H1 (cell line): ENCODE data around the gene HMCN2. TPM values are rescaled to one million over a fixed set of nuclear protein-coding genes. Genes with fewer than 3 reads are reported as not detected.

ENCODE experiments used
- CTCF ChIA-PET: fragments of 300-600 bp; sonication (Branson Sonifier 250); formaldehyde crosslinking; loops from one replicate; lab custom pipeline; 2021; ENCODE audit not compliant: partially characterized antibody; lab: Charles Lee
- POLR2A ChIA-PET: fragments of 300-600 bp; sonication (Branson Sonifier 250); formaldehyde crosslinking; loops from one replicate; lab custom pipeline; 2021; ENCODE audit warnings: inconsistent platforms; ENCODE audit not compliant: partially characterized antibody; lab: Charles Lee
- DNase-seq, 2 experiments: peaks; one replicate each; pipeline versions ENCODE4 v3.0.0 to v3.0.0-alpha.2; 2010 to 2022; ENCODE audit warnings: low spot score in 2 of 2, low read depth in 1 of 2, mixed read lengths in 1 of 2
- FAIRE-seq: peaks from 2 replicates; lab custom pipeline; 2011; peaks lifted over from hg19 to GRCh38; lab: Jason Lieb, UNC
- H2AFZ ChIP-seq: 2 replicates; pipeline ENCODE4 v1.8.1; 2012; ENCODE audit warnings: low read length, inconsistent platforms
- H2AK5ac ChIP-seq: 2 replicates; pipeline ENCODE4 v1.6.1; 2013; ENCODE audit warnings: low read depth, low read length
- H2BK120ac ChIP-seq: replicated peaks from 2 replicates; pipeline ENCODE3; 2013; ENCODE audit warnings: low read depth, low read length, inconsistent platforms
- H2BK12ac ChIP-seq: 2 replicates; pipeline ENCODE4 v1.6.1; 2013; ENCODE audit warnings: low read depth, low read length
- H2BK15ac ChIP-seq: 2 replicates; pipeline ENCODE4 v1.6.1; 2013; ENCODE audit warnings: low read length
- H2BK20ac ChIP-seq: 2 replicates; pipeline ENCODE4 v1.6.1; 2013; ENCODE audit warnings: low read length
- H2BK5ac ChIP-seq: 2 replicates; pipeline ENCODE4 v1.6.1; 2013; ENCODE audit warnings: low read depth, low read length
- H3K14ac ChIP-seq: 2 replicates; pipeline ENCODE4 v1.6.1; 2013; ENCODE audit warnings: inconsistent platforms; ENCODE audit not compliant: insufficient read length
- H3K18ac ChIP-seq: 2 replicates; pipeline ENCODE4 v1.6.1; 2013; ENCODE audit warnings: low read length; ENCODE audit errors: extremely low read depth
- H3K23ac ChIP-seq: 2 replicates; pipeline ENCODE4 v1.6.1; 2013; ENCODE audit warnings: inconsistent platforms; ENCODE audit not compliant: insufficient read length
- H3K23me2 ChIP-seq: 2 replicates; pipeline ENCODE4 v1.6.1; 2013; ENCODE audit warnings: low read depth, low read length
- H3K27ac ChIP-seq: 2 replicates; pipeline ENCODE4 v1.6.1; 2011; ENCODE audit warnings: low read depth, low read length, inconsistent platforms
- H3K27me3 ChIP-seq, 4 experiments: replicated peaks in 1 of 4; 1 replicate in 1 of 4; 2 replicates in 3 of 4; pipeline versions ENCODE4 v1.6.1 to v1.8.1; 2011 to 2013; ENCODE audit warnings: low read length in 3 of 4, mild to moderate bottlenecking in 3 of 4, inconsistent platforms in 2 of 4, mixed read lengths in 2 of 4, moderate library complexity in 1 of 4; ENCODE audit not compliant: control insufficient read depth in 3 of 4, insufficient read depth in 3 of 4; ENCODE audit errors: extremely low read depth in 1 of 4
- H3K36me3 ChIP-seq, 4 experiments: 2 replicates each; pipeline versions ENCODE4 v1.6.1 to v1.8.1; 2011 to 2013; ENCODE audit warnings: mild to moderate bottlenecking in 4 of 4, low read length in 3 of 4, moderate library complexity in 2 of 4, control low read depth in 1 of 4, inconsistent platforms in 1 of 4; ENCODE audit not compliant: insufficient read depth in 4 of 4, control insufficient read depth in 2 of 4
- H3K4ac ChIP-seq: replicated peaks from 2 replicates; pipeline ENCODE3; 2013; ENCODE audit warnings: low read length, low read depth, mixed read lengths, inconsistent platforms; ENCODE audit not compliant: insufficient read length
- H3K4me1 ChIP-seq, 4 experiments: replicated peaks in 1 of 4; 1 replicate in 1 of 4; 2 replicates in 3 of 4; pipeline versions ENCODE4 v1.6.1 to v1.8.1; 2011 to 2013; ENCODE audit warnings: low read length in 3 of 4, inconsistent platforms in 2 of 4, mixed read lengths in 1 of 4; ENCODE audit not compliant: insufficient read depth in 4 of 4, control insufficient read depth in 3 of 4
- H3K4me2 ChIP-seq, 2 experiments: 2 replicates each; pipeline versions ENCODE4 v1.6.1 to v1.8.1; 2011 to 2013; ENCODE audit warnings: low read depth in 2 of 2, low read length in 2 of 2, control low read depth in 1 of 2, inconsistent platforms in 1 of 2, mild to moderate bottlenecking in 1 of 2; ENCODE audit not compliant: insufficient read depth in 1 of 2
- H3K4me3 ChIP-seq, 4 experiments: fragments of 200-600, 300-600 bp in 1 of 4; sonication (generic), shearing (Covaris generic), sonication (Bioruptor Twin) in 1 of 4; 2 replicates each; pipeline versions ENCODE4 v1.5.1 to v1.8.1; 2011 to 2016; ENCODE audit warnings: low read length in 4 of 4, low read depth in 3 of 4, control low read depth in 2 of 4, inconsistent platforms in 2 of 4, mild to moderate bottlenecking in 2 of 4, mixed read lengths in 1 of 4, moderate library complexity in 1 of 4; ENCODE audit not compliant: insufficient read depth in 2 of 4; ENCODE audit errors: extremely low read depth in 1 of 4
- H3K56ac ChIP-seq: replicated peaks from 2 replicates; pipeline ENCODE3; 2013; ENCODE audit warnings: low read depth, mild to moderate bottlenecking, mixed read lengths, low read length, inconsistent platforms; ENCODE audit not compliant: insufficient read length
- H3K79me1 ChIP-seq: 2 replicates; pipeline ENCODE4 v1.6.1; 2013; ENCODE audit warnings: low read depth, low read length, control low read depth
- H3K79me2 ChIP-seq, 2 experiments: 2 replicates each; pipeline versions ENCODE4 v1.6.1 to v1.8.1; 2012 to 2013; ENCODE audit warnings: low read length in 2 of 2, mild to moderate bottlenecking in 2 of 2, inconsistent platforms in 1 of 2; ENCODE audit not compliant: insufficient read depth in 2 of 2, control insufficient read depth in 1 of 2
- H3K9ac ChIP-seq, 4 experiments: replicated peaks in 1 of 4; 1 replicate in 1 of 4; 2 replicates in 3 of 4; pipeline versions ENCODE4 v1.6.1 to v1.8.1; 2011 to 2013; ENCODE audit warnings: low read depth in 3 of 4, low read length in 3 of 4, control low read depth in 2 of 4, mild to moderate bottlenecking in 2 of 4, moderate library complexity in 2 of 4, inconsistent platforms in 1 of 4; ENCODE audit errors: extremely low read depth in 1 of 4
- H3K9me3 ChIP-seq, 2 experiments: 2 replicates each; pipeline versions ENCODE4 v1.6.1 to v1.8.1; 2012 to 2013; ENCODE audit warnings: mild to moderate bottlenecking in 2 of 2, moderate library complexity in 2 of 2, control low read depth in 1 of 2, inconsistent platforms in 1 of 2, low read depth in 1 of 2, low read length in 1 of 2, mixed read lengths in 1 of 2; ENCODE audit not compliant: insufficient read depth in 2 of 2
- H4K20me1 ChIP-seq, 2 experiments: replicated peaks in 1 of 2; 2 replicates each; pipeline versions ENCODE3 to v1.8.1; 2011 to 2013; ENCODE audit warnings: inconsistent platforms in 2 of 2, low read length in 2 of 2, mild to moderate bottlenecking in 1 of 2; ENCODE audit not compliant: insufficient read depth in 2 of 2, control insufficient read depth in 1 of 2
- H4K5ac ChIP-seq: 2 replicates; pipeline ENCODE4 v1.6.1; 2013; ENCODE audit warnings: low read length, low read depth, mixed read lengths, inconsistent platforms; ENCODE audit not compliant: insufficient read length
- H4K8ac ChIP-seq: 2 replicates; pipeline ENCODE4 v1.8.0; 2013; ENCODE audit warnings: mild to moderate bottlenecking, moderate library complexity, low read length, inconsistent platforms; ENCODE audit not compliant: insufficient read depth; ENCODE audit errors: extremely low read depth
- H4K91ac ChIP-seq: replicated peaks from 2 replicates; pipeline ENCODE3; 2013; ENCODE audit warnings: low read length, mixed read lengths, inconsistent platforms; ENCODE audit not compliant: insufficient read length
- CBX5 ChIP-seq: fragments of 300-800, 300-1000 bp; sonication (generic); IDR thresholded peaks from 2 replicates; pipeline ENCODE4 v1.7.1; 2016; ENCODE audit warnings: antibody characterized with exemption, low read length, low read depth
- EGR1 ChIP-seq: IDR thresholded peaks from 2 replicates; pipeline ENCODE4 v1.6.1; 2011; ENCODE audit warnings: low read depth, low read length, borderline replicate concordance
- HDAC2 ChIP-seq, 2 experiments: fragments of 300-600 bp in 1 of 2; sonication (generic) in 1 of 2; IDR thresholded peaks; 2 replicates each; pipeline ENCODE4 v1.6.1; 2011 to 2012; ENCODE audit warnings: low read depth in 2 of 2, low read length in 2 of 2, mild to moderate bottlenecking in 2 of 2, moderate library complexity in 2 of 2, borderline replicate concordance in 1 of 2, inconsistent platforms in 1 of 2
- NRF1 ChIP-seq: IDR thresholded peaks from 2 replicates; pipeline ENCODE4 v1.6.1; 2011; ENCODE audit warnings: mild to moderate bottlenecking, low read depth, low read length, improper control_type of control experiment
- SIRT6 ChIP-seq: IDR thresholded peaks from one replicate; pipeline ENCODE4 v1.7.1; 2012; ENCODE audit warnings: low read length, inconsistent platforms
- SP4 ChIP-seq: IDR thresholded peaks from 2 replicates; pipeline ENCODE4 v1.6.1; 2012; ENCODE audit warnings: low read length, inconsistent platforms
- TAF7 ChIP-seq: optimal IDR thresholded peaks from 2 replicates; pipeline ENCODE3; 2011; ENCODE audit warnings: low read depth, mild to moderate bottlenecking, inconsistent platforms, low read length, moderate library complexity, borderline replicate concordance
- TBP ChIP-seq: IDR thresholded peaks from 2 replicates; pipeline ENCODE4 v1.6.1; 2011; ENCODE audit warnings: low read depth, low read length, improper control_type of control experiment
- WGBS, 2 experiments: shearing (Covaris generic) in 1 of 2; methylation state at CpG; one replicate each; pipeline versions ENCODE4 v1.1.6 to v1.1.7; 2013 to 2015; ENCODE audit warnings: low lambda C conversion rate in 2 of 2, mixed read lengths in 2 of 2, inconsistent platforms in 1 of 2, low coverage in 1 of 2, missing lambda C conversion rate in 1 of 2; ENCODE audit not compliant: insufficient replicate concordance in 2 of 2, insufficient coverage in 1 of 2, insufficient read length in 1 of 2; ENCODE audit errors: extremely low coverage in 1 of 2, missing lambda C conversion rate in 1 of 2; 5-methylcytosine and 5-hydroxymethylcytosine counted together
- polyA plus RNA-seq, 7 experiments: library from polyadenylated mRNA; depleted of rRNA in 3 of 7; stranded (reverse) in 5 of 7; unstranded in 2 of 7; fragments of >200 nt in 5 of 7; fragments of 200-250 nt in 2 of 7; gene quantifications; 1 replicate in 5 of 7; 2 replicates in 1 of 7; 4 replicates in 1 of 7; pipeline versions ENCODE4 v1.2.1 to v1.2.3, GENCODE V29; 2011 to 2013; ENCODE audit warnings: missing spikeins in 2 of 7, mixed read lengths in 2 of 7
- total RNA-seq: library from RNA; stranded (reverse); fragmentation: NEBNext Ultra II Directional; extraction: Animal tissue kit (Norgen Biotek cat#: 25700); gene quantifications from 2 replicates; pipeline ENCODE4 v1.2.1, GENCODE V29; 2021

HMCN2 gene
- total and polyA plus RNA-seq, 2 of the 8 experiments (the other 6 are each of a cell fraction or from before 2014, with no cell fraction given): 5.0 to 9.1 TPM

DNA sequence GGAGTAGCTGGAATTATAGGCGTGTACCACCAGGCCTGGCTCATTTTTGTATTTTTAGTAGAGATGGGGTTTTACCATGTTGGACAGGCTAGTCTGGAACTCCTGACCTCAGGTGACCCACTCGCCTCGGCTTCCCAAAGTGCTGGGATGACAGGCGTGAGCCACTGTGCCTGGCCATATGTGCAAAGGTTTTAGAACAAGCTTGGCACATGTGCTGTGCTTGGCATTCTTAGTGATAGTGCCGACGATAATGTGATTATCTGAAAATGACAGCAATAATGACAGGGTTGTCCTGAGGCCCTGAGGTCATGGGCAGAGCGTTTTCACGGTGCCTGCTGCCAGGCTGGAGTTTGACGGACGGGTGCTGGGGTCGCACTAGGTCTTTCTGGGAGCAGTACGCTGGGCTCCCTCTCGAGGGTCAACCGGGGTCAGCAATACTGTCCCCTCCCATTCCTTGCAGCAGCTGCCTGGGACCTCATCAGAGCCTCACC lies 42.6 kb downstream of the HMCN2 start:
- Histone ChIP-seq H3K4me2 (no peak overlapping the region), H3K79me1 (no peaks in the 10 kb centered on the region), H3K4ac (no peak overlapping the region), H2AK5ac (no peak overlapping the region), H3K9ac (no peak overlapping the region), H4K8ac (no peak overlapping the region), H3K9me3 (no peaks in the 10 kb centered on the region), H4K5ac (no peak overlapping the region), H2BK5ac (no peak overlapping the region), H2BK120ac (no peak overlapping the region), H4K20me1 (no peaks in the 10 kb centered on the region), H3K56ac (no peak overlapping the region), H3K23me2 (no peaks in the 10 kb centered on the region), H3K18ac (no peak overlapping the region), H3K79me2 (no peaks in the 10 kb centered on the region), H2BK12ac (no peak overlapping the region), H3K36me3 (peaks cover 0 to 3% (median 0%) of the 10 kb centered on the region in 4 experiments; a peak in 2 of 8 replicates), H3K4me3 (no peak overlapping the region), H3K27me3 (no peaks in the 10 kb centered on the region), H3K23ac (no peak overlapping the region), H3K4me1 (no peaks in the 10 kb centered on the region), H4K91ac (no peak overlapping the region), H2BK15ac (no peak overlapping the region), H2AFZ (no peak overlapping the region), H3K27ac (no peak overlapping the region), H2BK20ac (no peak overlapping the region), H3K14ac (no peak overlapping the region)
- WGBS, 2 experiments: 94% methylated on average over 14 of the region's 14 CpGs; no CpG with 5 or more reads in 1 of the 2 experiments
- no peak for FAIRE-seq
- DNase-seq: no peak
- POLR2A ChIA-PET: interaction anchor here (0.6 to 1.2 kb wide), 2 partner anchors 10 to 1085 kb away, joined by 3 to 5 read pairs; no protein-coding TSS in a partner anchor
- CTCF ChIA-PET: interaction anchor here (0.7 to 1.5 kb wide), 3 partner anchors 19 to 198 kb away, joined by 3 to 7 read pairs (median 3); no protein-coding TSS in a partner anchor
- TF ChIP-seq EGR1: no peak
- no peak for TF ChIP-seq CBX5
- no peak for TF ChIP-seq TAF7
- TF ChIP-seq HDAC2 (IDR thresholded peaks at IDR 0.05; ENCODE audit: borderline replicate concordance in 1 of 2, low read depth in 2 of 2, low read length in 2 of 2): no peak
- TF ChIP-seq SP4: no peak
- TF ChIP-seq TBP: no peak
- no peak for TF ChIP-seq NRF1
- TF ChIP-seq SIRT6: no peak
